CD4-positive, alpha-beta T cell treated with Interleukin-12 subunit alpha and Interleukin-12 subunit beta, for 1 hour (primary cell): ENCODE data around the gene U2AF1L4.
A peak's percentile ranks its signal among the peaks of the same experiment; 100 is the strongest.

Source experiments
- DNase-seq: peaks from one replicate; pipeline ENCODE4 v3.0.0-alpha.2; 2020

U2AF1L4 gene

GRCh38 chr19:35723671-35724070 is 21.5 kb downstream of the U2AF1L4 start:
- no peak for DNase-seq

GRCh38 chr19:35722897-35723296 is 22.3 kb downstream of the U2AF1L4 start:
- no peak for DNase-seq

- no peak for DNase-seq
Measured at GRCh38 chr19:35722461-35722860, 22.8 kb downstream of the U2AF1L4 start.

GRCh38 chr19:35721374-35721773 is 23.8 kb downstream of the U2AF1L4 start:
- no peak for DNase-seq

- no peak for DNase-seq
Measured at GRCh38 chr19:35720648-35721047, 24.6 kb downstream of the U2AF1L4 start.

- DNase-seq: no peak
Measured at GRCh38 chr19:35720163-35720524, 25.1 kb downstream of the U2AF1L4 start.

GRCh38 chr19:35719402-35720162 is 25.6 kb downstream of the U2AF1L4 start:
- no peak for DNase-seq

- peak; percentile 42 for DNase-seq
Measured at GRCh38 chr19:35718345-35719041, 26.7 kb downstream of the U2AF1L4 start.

- no peak for DNase-seq
Measured at GRCh38 chr19:35717665-35718344, 27.4 kb downstream of the U2AF1L4 start, which contains the start of gene KMT2B. TSS of gene KMT2B (plus strand) at chr19:35718003. CDS start at chr19:35718019, 16 bp downstream.

GRCh38 chr19:35716801-35717664 is 28.2 kb downstream of the U2AF1L4 start:
- peak; percentile 98 for DNase-seq

- DNase-seq: no peak
Measured at GRCh38 chr19:35715981-35716800, 29.0 kb downstream of the U2AF1L4 start.

GRCh38 chr19:35715355-35715809 is 29.8 kb downstream of the U2AF1L4 start:
- no peak for DNase-seq

- no peak for DNase-seq
Measured at GRCh38 chr19:35714601-35715354, 30.4 kb downstream of the U2AF1L4 start.

GRCh38 chr19:35713904-35714495 is 31.2 kb downstream of the U2AF1L4 start:
- DNase-seq: no peak

- no peak for DNase-seq
Measured at GRCh38 chr19:35713506-35713850, 31.7 kb downstream of the U2AF1L4 start.

- DNase-seq: peak; percentile 50
Measured at GRCh38 chr19:35712567-35713505, 32.4 kb downstream of the U2AF1L4 start.

GRCh38 chr19:35710784-35711723 is 34.2 kb downstream of the U2AF1L4 start:
- DNase-seq: peak; percentile 24

GRCh38 chr19:35708391-35708790 is 36.8 kb downstream of the U2AF1L4 start:
- DNase-seq: no peak
